NCI-H1694 (cell line): ENCODE measurements around the gene EHD2.
"Not testable (repeated sequence)": the region's sequence is repeated elsewhere in the genome, so short reads cannot be mapped to it uniquely, and the experiment has no call there.

ENCODE experiments used
- DNase-seq: peaks from one replicate; lab custom pipeline; 2025; lab: John Stamatoyannopoulos, UW

The EHD2 gene

GRCh38 chr19:47769534-47769933, 56.3 kb downstream of the EHD2 start:
- DNase-seq, result no peak

DNA sequence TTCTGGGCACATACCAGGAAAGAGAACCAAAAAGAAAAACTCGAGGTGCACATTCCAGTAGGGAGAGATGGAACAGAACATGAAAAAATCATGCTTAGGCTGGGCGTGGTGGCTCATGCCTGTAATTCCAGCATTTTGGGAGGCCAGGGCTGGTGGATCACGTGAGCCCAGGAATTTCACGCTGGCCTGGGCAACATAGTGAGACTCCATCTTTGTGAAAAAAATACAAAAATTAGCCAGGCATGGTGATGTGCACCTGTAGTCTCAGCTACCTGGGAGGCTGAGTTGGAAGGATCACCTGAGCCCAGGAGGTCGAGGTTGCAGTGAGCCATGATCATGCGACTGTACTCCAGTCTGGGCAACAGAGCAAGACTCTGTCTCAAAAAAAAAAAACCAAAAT, 58.1 kb downstream of the EHD2 start:
- not testable (repeated sequence) for DNase-seq

DNA sequence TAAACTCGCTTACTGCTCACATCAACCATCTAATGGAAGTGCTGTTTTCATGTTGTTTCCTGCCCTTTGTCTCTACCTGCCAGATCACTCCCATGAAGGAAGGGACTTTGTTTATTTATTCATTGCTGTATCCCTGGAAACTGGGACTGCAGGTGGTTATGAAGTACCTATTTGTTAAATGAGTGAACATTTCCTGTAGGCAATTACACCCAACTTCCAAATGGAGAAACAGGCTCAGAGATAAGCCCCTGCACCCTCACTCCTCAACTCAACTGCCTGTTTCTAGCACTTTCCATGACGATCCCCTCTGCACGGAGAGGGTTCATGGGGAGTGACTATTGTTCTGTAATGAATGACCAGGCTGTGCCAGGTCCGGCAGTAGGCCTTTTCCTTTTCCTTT, 63.3 kb downstream of the EHD2 start:
- DNase-seq, result no peak

DNA sequence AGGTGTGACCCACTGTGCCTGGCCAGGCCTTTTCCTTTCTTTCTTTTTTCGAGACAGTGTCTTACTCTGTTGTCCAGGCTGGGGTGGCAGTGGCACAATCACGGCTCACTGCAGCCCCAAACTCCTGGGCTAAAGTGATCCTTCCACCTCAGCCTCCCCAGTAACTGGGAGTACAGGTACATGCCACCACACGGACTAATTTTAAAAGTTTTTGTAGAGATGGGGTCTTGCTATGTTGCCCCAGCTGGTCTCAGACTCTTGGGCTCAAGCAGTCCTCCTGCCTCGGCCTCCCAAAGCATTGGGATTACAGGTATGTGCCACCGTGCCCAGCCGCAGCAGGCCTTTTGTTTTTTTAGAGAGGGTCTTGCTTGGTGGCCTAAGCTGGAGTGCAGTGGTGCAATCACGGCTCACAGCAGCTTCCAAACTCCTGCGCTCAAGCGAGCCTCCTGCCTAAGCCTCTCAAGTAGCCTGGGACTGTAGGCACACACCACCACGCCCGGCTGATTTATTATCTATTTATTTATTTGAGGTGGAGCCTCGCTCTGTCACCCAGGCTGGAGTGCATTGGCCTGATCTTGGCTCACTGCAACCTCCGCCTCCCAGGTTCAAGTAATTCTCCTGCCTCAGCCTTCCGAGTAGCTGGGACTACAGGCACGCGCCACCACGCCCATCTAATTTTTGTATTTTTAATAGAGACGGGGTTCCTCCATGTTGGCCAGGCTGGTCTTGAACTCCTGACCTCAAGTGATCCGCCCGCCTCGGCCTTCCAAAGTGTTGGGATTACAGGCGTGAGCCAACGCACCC, 64.2 kb downstream of the EHD2 start:
- DNase-seq, result not testable (repeated sequence)

DNA sequence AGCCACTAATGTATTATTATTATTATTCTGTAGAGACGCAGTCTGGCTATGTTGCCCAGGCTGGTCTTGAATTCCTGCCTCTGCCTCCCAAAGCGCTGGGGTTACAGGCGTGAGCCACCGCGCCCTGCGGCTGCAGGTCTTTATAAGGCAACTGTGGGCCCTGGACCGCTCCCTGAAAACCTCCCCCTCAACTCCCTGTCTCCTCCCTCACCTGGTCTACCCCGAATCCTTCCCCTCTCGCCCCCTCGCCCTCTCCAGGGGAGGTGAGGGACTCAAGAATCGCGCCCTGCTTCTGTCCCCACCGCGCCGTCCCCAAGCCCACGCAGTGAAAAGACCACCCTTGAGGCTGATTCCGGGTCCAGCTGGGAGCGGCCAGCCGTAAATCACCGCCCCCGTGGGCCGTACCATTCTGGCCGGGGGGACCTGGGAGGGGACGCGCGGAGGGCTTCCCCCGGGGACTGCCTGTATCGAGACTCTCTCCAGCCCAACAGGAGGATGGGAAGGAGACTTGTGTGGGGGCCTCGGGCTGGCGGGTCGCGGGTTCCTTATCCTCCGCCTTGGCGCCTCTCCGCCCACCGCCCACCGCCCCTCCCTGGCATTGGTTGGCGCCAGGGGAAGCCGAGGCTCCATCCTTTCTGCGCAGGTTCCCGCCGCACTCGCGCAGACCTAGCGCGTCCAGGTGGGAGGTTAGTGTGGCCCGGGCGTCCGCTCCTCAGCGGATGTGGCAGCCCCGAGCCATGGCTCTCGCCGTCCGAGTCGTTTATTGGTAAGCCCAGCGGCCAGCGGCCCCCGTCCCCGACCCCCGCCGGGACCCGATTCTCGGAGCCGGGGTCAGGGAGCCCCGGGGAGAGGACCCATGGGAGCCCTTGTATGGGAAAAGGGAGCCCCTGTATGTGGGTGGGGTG, 65.1 kb downstream of the EHD2 start, which contains the start of gene SELENOW:
Gene SELENOW (plus strand): TSS at position 655 of the 905 bp plus-strand sequence. CDS start 83 bp downstream, at position 738.
- DNase-seq, result peak; percentile 21

GRCh38 chr19:47778954-47779351, 65.7 kb downstream of the EHD2 start:
- no peak for DNase-seq

DNA sequence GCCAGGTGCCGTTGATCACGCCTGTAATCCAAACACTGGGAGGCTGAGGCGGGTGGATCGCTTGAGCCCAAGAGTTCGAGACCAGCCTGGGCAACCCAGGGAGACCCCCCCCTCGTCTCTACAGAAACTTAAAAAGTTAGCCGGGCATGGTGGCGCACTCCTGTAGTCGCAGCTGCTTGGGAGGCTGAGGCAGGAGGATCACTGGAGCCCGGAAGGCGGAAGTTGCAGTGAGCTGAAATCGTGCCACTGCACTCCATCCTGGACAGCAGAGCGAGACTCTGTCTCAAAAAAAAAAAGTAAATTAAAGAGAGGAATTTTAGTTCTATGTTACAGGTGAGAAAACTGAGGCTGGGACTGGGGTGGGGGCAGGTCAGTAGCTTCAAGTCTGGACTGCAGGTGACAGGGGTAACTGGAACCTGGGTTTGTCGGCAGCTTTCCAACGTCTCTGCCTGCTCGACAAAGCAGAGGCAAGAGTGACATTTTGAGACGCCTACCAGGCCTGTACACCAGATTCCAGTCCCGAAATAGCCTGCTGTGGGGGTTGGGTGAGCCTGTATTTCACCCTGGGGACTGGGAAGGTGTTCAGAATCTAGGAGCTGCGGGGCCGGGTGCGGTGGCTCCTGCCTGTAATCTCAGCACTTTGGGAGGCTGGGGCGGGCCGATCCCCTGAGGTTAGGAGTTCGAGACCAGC, 66.4 kb downstream of the EHD2 start:
- DNase-seq, result no peak

DNA sequence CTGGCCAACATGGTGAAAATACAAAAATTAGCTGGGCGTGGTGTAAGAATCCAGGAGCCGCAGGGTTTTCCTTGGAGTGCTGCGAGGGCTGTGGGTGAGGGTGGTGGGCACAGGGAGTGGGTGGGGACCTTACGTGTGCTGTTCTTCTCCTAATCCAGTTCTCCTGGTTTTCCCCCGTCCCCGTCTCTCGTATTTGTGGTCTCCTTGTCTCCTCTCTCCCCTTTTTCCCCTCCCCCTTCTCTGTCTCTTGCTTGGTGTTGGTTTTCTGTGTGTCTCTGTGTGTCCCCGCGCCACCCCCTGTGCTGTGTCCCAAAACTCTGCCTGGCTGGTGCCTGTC, 67.0 kb downstream of the EHD2 start:
- no peak for DNase-seq

DNA sequence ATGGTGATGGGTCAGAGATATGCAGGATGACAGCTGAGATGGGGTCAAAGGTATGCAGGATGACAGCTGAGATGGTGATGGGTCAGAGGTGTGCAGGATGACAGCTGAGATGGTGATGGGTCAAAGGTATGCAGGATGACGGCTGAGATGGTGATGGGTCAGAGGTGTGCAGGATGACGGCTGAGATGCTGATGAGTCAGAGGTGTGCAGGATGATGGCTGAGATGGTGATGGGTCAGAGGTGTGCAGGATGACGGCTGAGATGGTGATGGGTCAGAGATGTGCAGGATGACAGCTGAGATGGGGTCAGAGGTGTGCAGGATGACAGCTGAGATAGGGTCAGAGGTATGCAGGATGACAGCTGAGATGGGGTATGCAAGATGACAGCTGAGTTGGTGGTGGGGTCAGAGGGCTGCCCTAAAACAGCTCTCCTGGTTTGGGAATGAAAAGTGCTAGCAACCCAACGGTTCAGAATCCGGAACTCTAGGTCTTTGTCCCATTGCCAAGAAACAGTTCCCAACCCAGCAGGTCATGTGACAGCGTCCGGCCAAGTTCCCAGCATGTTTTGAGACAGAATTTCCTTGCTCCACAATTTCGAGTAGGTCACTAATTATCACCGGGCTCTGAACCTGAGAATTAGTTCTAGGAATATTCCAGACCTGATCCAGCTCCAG, 68.5 kb downstream of the EHD2 start:
- no peak for DNase-seq

DNA sequence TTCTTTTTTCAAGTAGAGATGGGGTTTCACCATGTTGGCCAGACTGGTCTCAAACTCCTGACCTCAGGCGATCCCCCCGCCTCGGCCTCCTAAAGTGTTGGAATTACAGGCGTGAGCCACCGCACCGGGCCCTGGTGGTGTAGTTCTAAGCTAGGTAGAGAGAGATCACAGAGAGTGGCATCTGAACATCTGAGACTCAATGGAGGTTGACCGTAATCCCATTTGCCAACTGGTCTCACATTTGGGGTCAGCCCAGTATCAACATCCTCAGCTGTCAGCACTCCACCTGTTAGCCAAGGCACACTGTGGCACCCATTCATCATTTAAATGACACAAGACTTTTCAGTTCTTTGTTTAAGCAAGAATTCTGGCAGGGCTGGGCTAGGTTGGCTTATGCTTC, 73.3 kb downstream of the EHD2 start:
- no peak for DNase-seq

GRCh38 chr19:47787307-47787706, 74.1 kb downstream of the EHD2 start:
- not testable (repeated sequence) for DNase-seq

DNA sequence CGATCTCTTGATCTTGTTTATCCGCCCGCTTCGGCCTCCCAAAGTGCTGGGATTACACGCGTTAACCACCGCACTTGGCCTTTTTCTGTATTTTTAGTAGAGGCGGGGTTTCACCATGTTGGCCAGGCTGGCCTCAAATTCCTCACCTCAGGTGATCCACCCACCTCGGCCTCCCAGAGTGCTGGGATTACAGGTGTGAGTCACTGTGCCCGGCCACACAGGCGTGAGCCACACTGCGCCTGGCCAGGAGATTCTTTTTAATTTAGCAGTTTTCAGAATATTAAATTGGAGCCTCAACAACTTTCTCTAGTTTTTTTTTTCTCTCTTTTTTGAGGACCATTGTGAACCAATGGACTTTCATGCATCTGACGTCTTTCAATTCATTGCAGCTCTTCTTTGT, 76.6 kb downstream of the EHD2 start:
- DNase-seq, result not testable (repeated sequence)

GRCh38 chr19:47790398-47790814, 77.2 kb downstream of the EHD2 start:
- peak; percentile 75 for DNase-seq

DNA sequence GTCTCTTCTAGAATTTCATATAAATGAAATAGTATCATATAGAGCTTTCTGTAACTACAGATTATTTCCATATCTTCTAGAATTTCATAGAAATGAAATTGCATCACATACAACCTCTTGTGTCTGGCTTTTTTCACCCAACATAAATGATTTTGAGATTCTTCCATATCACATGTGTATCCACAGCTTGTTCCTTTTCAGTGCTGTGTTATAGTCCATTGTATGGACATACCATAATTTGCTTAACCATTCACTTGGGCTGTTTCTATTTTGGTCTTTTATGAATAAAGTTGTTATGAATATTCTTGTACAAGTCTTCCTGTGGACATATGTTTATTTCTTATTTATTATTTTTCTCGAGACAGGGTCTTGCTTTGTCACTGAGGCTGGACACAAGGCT, 79.4 kb downstream of the EHD2 start:
- no peak for DNase-seq
